SK-N-SH (cell line): ENCODE data around the gene RNF168. TPM values are rescaled to one million over a fixed set of nuclear protein-coding genes. Genes with fewer than 3 reads are reported as not detected.

Experiments used
- CTCF ChIA-PET: fragments of 300-600, 350-600 bp; formaldehyde crosslinking; extraction: SDS; loops from one replicate; lab custom pipeline; 2021; lab: Yijun Ruan, JAX
- POLR2A ChIA-PET: fragments of 350-600 bp; sonication (Branson Sonifier 250); formaldehyde crosslinking; extraction: SDS; loops from one replicate; lab custom pipeline; 2020; ENCODE audit warnings: antibody characterized with exemption, inconsistent platforms; lab: Yijun Ruan, JAX
- DNase-seq: peaks from one replicate; pipeline ENCODE4 v3.0.0; 2012
- H2AFZ ChIP-seq: fragments of 200-600 bp; sonication (generic); 2 replicates; pipeline ENCODE4 v1.8.1; 2016; ENCODE audit warnings: antibody characterized with exemption, mild to moderate bottlenecking, low read depth
- H3F3A ChIP-seq: fragments of 200-600 bp; sonication (generic); replicated peaks from 2 replicates; pipeline ENCODE3; 2016; ENCODE audit warnings: antibody characterized with exemption, mild to moderate bottlenecking; ENCODE audit not compliant: insufficient read depth
- H3K27ac ChIP-seq, 2 experiments: fragments of 200-500 bp in 1 of 2; fragments of 200-600 bp in 1 of 2; sonication (Bioruptor generic) in 1 of 2; sonication (generic), shearing (Covaris generic) in 1 of 2; 2 replicates each; pipeline versions ENCODE4 v1.5.1 to v1.6.1; 2014 to 2016; ENCODE audit warnings: low read depth in 2 of 2, inconsistent platforms in 1 of 2, low read length in 1 of 2, mild to moderate bottlenecking in 1 of 2, mixed read lengths in 1 of 2
- H3K27me3 ChIP-seq: fragments of 200-600 bp; sonication (generic), shearing (Covaris generic); 2 replicates; pipeline ENCODE4 v1.6.1; 2016; ENCODE audit warnings: mixed run types; ENCODE audit not compliant: insufficient read depth
- H3K36me3 ChIP-seq, 2 experiments: fragments of 200-500 bp in 1 of 2; fragments of 200-600 bp in 1 of 2; sonication (Bioruptor generic) in 1 of 2; sonication (generic) in 1 of 2; replicated peaks in 1 of 2; 2 replicates each; pipeline versions ENCODE3 to v1.5.1; 2014 to 2016; ENCODE audit warnings: low read length in 1 of 2, mild to moderate bottlenecking in 1 of 2; ENCODE audit not compliant: insufficient read depth in 2 of 2, control insufficient read depth in 1 of 2
- H3K4me1 ChIP-seq, 2 experiments: fragments of 200-500 bp in 1 of 2; fragments of 200-600 bp in 1 of 2; sonication (Bioruptor generic) in 1 of 2; sonication (generic), shearing (Covaris generic) in 1 of 2; 2 replicates each; pipeline versions ENCODE4 v1.5.1 to v1.6.1; 2014 to 2016; ENCODE audit warnings: low read depth in 1 of 2, low read length in 1 of 2, mixed run types in 1 of 2; ENCODE audit not compliant: insufficient read depth in 2 of 2, control insufficient read depth in 1 of 2
- H3K4me2 ChIP-seq: fragments of 200-600 bp; sonication (generic), shearing (Covaris generic); 2 replicates; pipeline ENCODE4 v1.6.1; 2017; ENCODE audit warnings: mixed run types
- H3K4me3 ChIP-seq, 2 experiments: fragments of 200-500 bp in 1 of 2; fragments of 200-600 bp in 1 of 2; sonication (Bioruptor generic) in 1 of 2; sonication (generic), shearing (Covaris generic) in 1 of 2; 2 replicates each; pipeline versions ENCODE4 v1.5.1 to v1.8.1; 2014 to 2016; ENCODE audit warnings: low read depth in 2 of 2, inconsistent platforms in 1 of 2, low read length in 1 of 2, mild to moderate bottlenecking in 1 of 2, mixed read lengths in 1 of 2, moderate library complexity in 1 of 2
- H3K79me2 ChIP-seq: fragments of 200-600 bp; sonication (generic); 2 replicates; pipeline ENCODE4 v1.8.1; 2017; ENCODE audit warnings: mild to moderate bottlenecking; ENCODE audit not compliant: insufficient read depth
- H3K9ac ChIP-seq: fragments of 200-600 bp; sonication (generic); 2 replicates; pipeline ENCODE4 v1.6.1; 2017; ENCODE audit warnings: mixed run types
- H3K9me2 ChIP-seq: fragments of 200-600 bp; sonication (generic); 2 replicates; pipeline ENCODE4 v1.6.1; 2017; ENCODE audit warnings: mixed run types
- H3K9me3 ChIP-seq: fragments of 200-600 bp; sonication (generic); 2 replicates; pipeline ENCODE4 v1.6.1; 2017; ENCODE audit warnings: mixed run types, mild to moderate bottlenecking, moderate library complexity
- H4K20me1 ChIP-seq: fragments of 200-600 bp; sonication (generic); 2 replicates; pipeline ENCODE4 v1.6.1; 2017; ENCODE audit warnings: mild to moderate bottlenecking, mixed run types; ENCODE audit not compliant: insufficient read depth
- CHD2 ChIP-seq: fragments of 150-350 bp; IDR thresholded peaks from 2 replicates; pipeline ENCODE4 v1.6.1; 2018; ENCODE audit warnings: low read length; ENCODE audit not compliant: partially characterized antibody
- EP300 ChIP-seq, 2 experiments: IDR thresholded peaks; 2 replicates each; pipeline versions ENCODE4 v1.4.0 to v1.6.1; 2012; ENCODE audit warnings: borderline replicate concordance in 1 of 2, low read depth in 1 of 2, low read length in 1 of 2
- EZH2phosphoT487 ChIP-seq: fragments of 200-600 bp; sonication (generic); IDR thresholded peaks from 2 replicates; pipeline ENCODE4 v1.6.1; 2017; ENCODE audit warnings: low read depth, mixed run types, mild to moderate bottlenecking, antibody characterized with exemption, moderate library complexity, borderline replicate concordance
- FOXJ3 ChIP-seq: sonication (generic); formaldehyde crosslinking; IDR thresholded peaks from 2 replicates; pipeline ENCODE4 v1.5.1; 2020; ENCODE audit warnings: mild to moderate bottlenecking, missing genetic modification reagents
- GATA2 ChIP-seq: sonication (generic); formaldehyde crosslinking; IDR thresholded peaks from 2 replicates; pipeline ENCODE4 v1.5.0; 2020; ENCODE audit warnings: mild to moderate bottlenecking, missing genetic modification reagents
- JUND ChIP-seq: IDR thresholded peaks from 2 replicates; pipeline ENCODE4 v1.4.0; 2012
- MEF2A ChIP-seq: IDR thresholded peaks from 2 replicates; pipeline ENCODE4 v1.4.0; 2012; ENCODE audit warnings: low read depth, borderline replicate concordance
- NFIC ChIP-seq: IDR thresholded peaks from 2 replicates; pipeline ENCODE4 v1.4.0; 2012; ENCODE audit warnings: borderline replicate concordance
- NRF1 ChIP-seq: IDR thresholded peaks from 2 replicates; pipeline ENCODE4 v1.6.1; 2012; ENCODE audit warnings: low read depth, mild to moderate bottlenecking, low read length
- POLR2AphosphoS5 ChIP-seq: IDR thresholded peaks from 2 replicates; pipeline ENCODE4 v1.6.1; 2012; ENCODE audit warnings: low read depth, low read length
- RCOR1 ChIP-seq: fragments of 150-350 bp; IDR thresholded peaks from 2 replicates; pipeline ENCODE4 v1.6.1; 2017; ENCODE audit warnings: antibody characterized with exemption, low read length
- RFX5 ChIP-seq: IDR thresholded peaks from 2 replicates; pipeline ENCODE4 v1.6.1; 2012; ENCODE audit warnings: mild to moderate bottlenecking, improper control_type of control experiment, low read length
- RXRA ChIP-seq: IDR thresholded peaks from 2 replicates; pipeline ENCODE4 v1.4.0; 2012; ENCODE audit warnings: low read depth, mild to moderate bottlenecking, borderline replicate concordance
- SIN3A ChIP-seq: IDR thresholded peaks from 2 replicates; pipeline ENCODE4 v1.6.1; 2012; ENCODE audit warnings: low read depth, mild to moderate bottlenecking, low read length, moderate library complexity, borderline replicate concordance
- SMC3 ChIP-seq: IDR thresholded peaks from 2 replicates; pipeline ENCODE4 v1.6.1; 2012; ENCODE audit warnings: low read depth, low read length, improper control_type of control experiment
- TCF12 ChIP-seq: IDR thresholded peaks from 2 replicates; pipeline ENCODE4 v1.4.0; 2012
- YY1 ChIP-seq: IDR thresholded peaks from 2 replicates; pipeline ENCODE4 v1.4.0; 2012; ENCODE audit warnings: low read depth, mild to moderate bottlenecking
- WGBS: methylation state at CpG from one replicate; pipeline ENCODE4 v1.1.6; 2017; ENCODE audit warnings: low lambda C conversion rate; 5-methylcytosine and 5-hydroxymethylcytosine counted together
- polyA plus RNA-seq, 3 experiments: library from polyadenylated mRNA; depleted of rRNA; stranded (reverse); fragments of >200 nt; gene quantifications; 2 replicates each; pipeline ENCODE4 v1.2.3, GENCODE V29; 2012
- TF ChIP-seq, protein P1 (sequence below): fragments of 150-350 bp; IDR thresholded peaks from 2 replicates; pipeline ENCODE4 v1.6.1; 2017; ENCODE audit warnings: antibody characterized with exemption, low read length, low read depth, borderline replicate concordance
- TF ChIP-seq, protein P2 (sequence below): IDR thresholded peaks from 2 replicates; pipeline ENCODE4 v1.4.0; 2012; ENCODE audit warnings: low read depth, borderline replicate concordance
- TF ChIP-seq, protein P3 (sequence below): IDR thresholded peaks from 2 replicates; pipeline ENCODE4 v1.4.0; 2012; ENCODE audit warnings: low read depth
- TF ChIP-seq, protein P4 (sequence below): fragments of 200-600 bp; sonication (generic); IDR thresholded peaks from 2 replicates; pipeline ENCODE4 v1.6.1; 2017; ENCODE audit warnings: antibody characterized with exemption, mild to moderate bottlenecking, moderate library complexity
- TF ChIP-seq, protein P5 (sequence below): fragments of 150-350 bp; IDR thresholded peaks from 2 replicates; pipeline ENCODE4 v1.6.1; 2016; ENCODE audit warnings: mild to moderate bottlenecking, low read depth, low read length
- TF ChIP-seq, protein P6 (sequence below): IDR thresholded peaks from 2 replicates; pipeline ENCODE4; 2012
- TF ChIP-seq, protein P7 (sequence below): IDR thresholded peaks from 2 replicates; pipeline ENCODE4 v1.6.1; 2012; ENCODE audit warnings: mild to moderate bottlenecking, low read depth, low read length, moderate library complexity

The RNF168 gene
- polyA plus RNA-seq, 1 of the 3 experiments (the other 2 are of a cell fraction), result 1.9 TPM

DNA sequence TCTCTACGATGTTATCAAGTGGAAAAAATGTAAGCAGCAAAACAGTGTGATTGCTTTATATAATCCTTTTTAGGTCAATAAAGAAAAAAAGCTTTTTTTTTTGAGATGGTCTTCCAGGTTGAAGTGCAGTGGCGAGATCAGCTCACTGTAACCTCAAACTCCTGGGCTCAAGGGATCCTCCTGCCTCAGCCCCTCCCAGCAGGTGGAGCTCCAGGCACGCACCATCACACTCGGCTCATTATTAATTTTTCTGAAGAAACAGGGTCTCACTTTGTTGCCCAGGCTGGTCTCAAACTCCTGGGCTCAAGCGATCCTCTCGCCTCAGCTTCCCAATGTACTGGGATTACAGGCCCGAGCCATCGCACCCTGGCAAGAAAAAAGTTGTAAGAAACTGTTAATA is 17.3 kb downstream of the RNF168 start:
- CTCF ChIA-PET, result interaction anchor here (0.9 to 1.0 kb wide), 3 partner anchors 9 to 46 kb away, joined by 3 to 5 read pairs (median 3); no protein-coding TSS in a partner anchor
- H3K36me3 ChIP-seq, result peaks cover 44 to 58% of the 10 kb centered on the region in 2 experiments
- H3K27me3 ChIP-seq, result no peaks in the 10 kb centered on the region
- no peak overlapping the region for H3K4me2 ChIP-seq
- peaks cover 68% of the 10 kb centered on the region for H3K79me2 ChIP-seq
- H3K9me2 ChIP-seq, result no peaks in the 10 kb centered on the region
- no peak overlapping the region for H2AFZ ChIP-seq
- no peak overlapping the region for H3K4me3 ChIP-seq
- no peak for DNase-seq
- H3K9me3 ChIP-seq, result no peaks in the 10 kb centered on the region
- POLR2A ChIA-PET, result no interaction called here
- 91% methylated on average over 8 of the region's 8 CpGs for WGBS
- no peak overlapping the region for H3K9ac ChIP-seq
- no peaks in the 10 kb centered on the region for H3F3A ChIP-seq
- no peak overlapping the region for H3K27ac ChIP-seq
- H3K4me1 ChIP-seq, result no peaks in the 10 kb centered on the region
- H4K20me1 ChIP-seq, result peaks cover 16% of the 10 kb centered on the region; the same call in 1 of the 2 replicates
- TF ChIP-seq, protein P1, sequence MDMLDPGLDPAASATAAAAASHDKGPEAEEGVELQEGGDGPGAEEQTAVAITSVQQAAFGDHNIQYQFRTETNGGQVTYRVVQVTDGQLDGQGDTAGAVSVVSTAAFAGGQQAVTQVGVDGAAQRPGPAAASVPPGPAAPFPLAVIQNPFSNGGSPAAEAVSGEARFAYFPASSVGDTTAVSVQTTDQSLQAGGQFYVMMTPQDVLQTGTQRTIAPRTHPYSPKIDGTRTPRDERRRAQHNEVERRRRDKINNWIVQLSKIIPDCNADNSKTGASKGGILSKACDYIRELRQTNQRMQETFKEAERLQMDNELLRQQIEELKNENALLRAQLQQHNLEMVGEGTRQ, result no peak
- TF ChIP-seq TCF12 (no peak), EP300 (IDR thresholded peaks at IDR 0.05; ENCODE audit: borderline replicate concordance in 1 of 2, low read depth in 1 of 2, low read length in 1 of 2) (no peak), POLR2AphosphoS5 (no peak), SMC3 (peak; percentile 18; the same call in 1 of the 2 replicates), MEF2A (no peak), GATA2 (no peak), RXRA (no peak), NFIC (no peak), CHD2 (no peak), RFX5 (no peak), EZH2phosphoT487 (no peak), FOXJ3 (no peak), JUND (no peak), YY1 (no peak), SIN3A (no peak), NRF1 (no peak), RCOR1 (no peak)
- TF ChIP-seq, protein P2, sequence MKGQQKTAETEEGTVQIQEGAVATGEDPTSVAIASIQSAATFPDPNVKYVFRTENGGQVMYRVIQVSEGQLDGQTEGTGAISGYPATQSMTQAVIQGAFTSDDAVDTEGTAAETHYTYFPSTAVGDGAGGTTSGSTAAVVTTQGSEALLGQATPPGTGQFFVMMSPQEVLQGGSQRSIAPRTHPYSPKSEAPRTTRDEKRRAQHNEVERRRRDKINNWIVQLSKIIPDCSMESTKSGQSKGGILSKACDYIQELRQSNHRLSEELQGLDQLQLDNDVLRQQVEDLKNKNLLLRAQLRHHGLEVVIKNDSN, result no peak
- TF ChIP-seq, protein P3, sequence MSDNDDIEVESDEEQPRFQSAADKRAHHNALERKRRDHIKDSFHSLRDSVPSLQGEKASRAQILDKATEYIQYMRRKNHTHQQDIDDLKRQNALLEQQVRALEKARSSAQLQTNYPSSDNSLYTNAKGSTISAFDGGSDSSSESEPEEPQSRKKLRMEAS, result no peak
- TF ChIP-seq, protein P4, sequence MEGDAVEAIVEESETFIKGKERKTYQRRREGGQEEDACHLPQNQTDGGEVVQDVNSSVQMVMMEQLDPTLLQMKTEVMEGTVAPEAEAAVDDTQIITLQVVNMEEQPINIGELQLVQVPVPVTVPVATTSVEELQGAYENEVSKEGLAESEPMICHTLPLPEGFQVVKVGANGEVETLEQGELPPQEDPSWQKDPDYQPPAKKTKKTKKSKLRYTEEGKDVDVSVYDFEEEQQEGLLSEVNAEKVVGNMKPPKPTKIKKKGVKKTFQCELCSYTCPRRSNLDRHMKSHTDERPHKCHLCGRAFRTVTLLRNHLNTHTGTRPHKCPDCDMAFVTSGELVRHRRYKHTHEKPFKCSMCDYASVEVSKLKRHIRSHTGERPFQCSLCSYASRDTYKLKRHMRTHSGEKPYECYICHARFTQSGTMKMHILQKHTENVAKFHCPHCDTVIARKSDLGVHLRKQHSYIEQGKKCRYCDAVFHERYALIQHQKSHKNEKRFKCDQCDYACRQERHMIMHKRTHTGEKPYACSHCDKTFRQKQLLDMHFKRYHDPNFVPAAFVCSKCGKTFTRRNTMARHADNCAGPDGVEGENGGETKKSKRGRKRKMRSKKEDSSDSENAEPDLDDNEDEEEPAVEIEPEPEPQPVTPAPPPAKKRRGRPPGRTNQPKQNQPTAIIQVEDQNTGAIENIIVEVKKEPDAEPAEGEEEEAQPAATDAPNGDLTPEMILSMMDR, result peak; percentile 44
- TF ChIP-seq, protein P5, sequence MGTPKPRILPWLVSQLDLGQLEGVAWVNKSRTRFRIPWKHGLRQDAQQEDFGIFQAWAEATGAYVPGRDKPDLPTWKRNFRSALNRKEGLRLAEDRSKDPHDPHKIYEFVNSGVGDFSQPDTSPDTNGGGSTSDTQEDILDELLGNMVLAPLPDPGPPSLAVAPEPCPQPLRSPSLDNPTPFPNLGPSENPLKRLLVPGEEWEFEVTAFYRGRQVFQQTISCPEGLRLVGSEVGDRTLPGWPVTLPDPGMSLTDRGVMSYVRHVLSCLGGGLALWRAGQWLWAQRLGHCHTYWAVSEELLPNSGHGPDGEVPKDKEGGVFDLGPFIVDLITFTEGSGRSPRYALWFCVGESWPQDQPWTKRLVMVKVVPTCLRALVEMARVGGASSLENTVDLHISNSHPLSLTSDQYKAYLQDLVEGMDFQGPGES, result no peak
- TF ChIP-seq, protein P6, sequence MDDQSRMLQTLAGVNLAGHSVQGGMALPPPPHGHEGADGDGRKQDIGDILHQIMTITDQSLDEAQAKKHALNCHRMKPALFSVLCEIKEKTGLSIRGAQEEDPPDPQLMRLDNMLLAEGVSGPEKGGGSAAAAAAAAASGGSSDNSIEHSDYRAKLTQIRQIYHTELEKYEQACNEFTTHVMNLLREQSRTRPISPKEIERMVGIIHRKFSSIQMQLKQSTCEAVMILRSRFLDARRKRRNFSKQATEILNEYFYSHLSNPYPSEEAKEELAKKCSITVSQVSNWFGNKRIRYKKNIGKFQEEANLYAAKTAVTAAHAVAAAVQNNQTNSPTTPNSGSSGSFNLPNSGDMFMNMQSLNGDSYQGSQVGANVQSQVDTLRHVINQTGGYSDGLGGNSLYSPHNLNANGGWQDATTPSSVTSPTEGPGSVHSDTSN, result no peak
- TF ChIP-seq, protein P7, sequence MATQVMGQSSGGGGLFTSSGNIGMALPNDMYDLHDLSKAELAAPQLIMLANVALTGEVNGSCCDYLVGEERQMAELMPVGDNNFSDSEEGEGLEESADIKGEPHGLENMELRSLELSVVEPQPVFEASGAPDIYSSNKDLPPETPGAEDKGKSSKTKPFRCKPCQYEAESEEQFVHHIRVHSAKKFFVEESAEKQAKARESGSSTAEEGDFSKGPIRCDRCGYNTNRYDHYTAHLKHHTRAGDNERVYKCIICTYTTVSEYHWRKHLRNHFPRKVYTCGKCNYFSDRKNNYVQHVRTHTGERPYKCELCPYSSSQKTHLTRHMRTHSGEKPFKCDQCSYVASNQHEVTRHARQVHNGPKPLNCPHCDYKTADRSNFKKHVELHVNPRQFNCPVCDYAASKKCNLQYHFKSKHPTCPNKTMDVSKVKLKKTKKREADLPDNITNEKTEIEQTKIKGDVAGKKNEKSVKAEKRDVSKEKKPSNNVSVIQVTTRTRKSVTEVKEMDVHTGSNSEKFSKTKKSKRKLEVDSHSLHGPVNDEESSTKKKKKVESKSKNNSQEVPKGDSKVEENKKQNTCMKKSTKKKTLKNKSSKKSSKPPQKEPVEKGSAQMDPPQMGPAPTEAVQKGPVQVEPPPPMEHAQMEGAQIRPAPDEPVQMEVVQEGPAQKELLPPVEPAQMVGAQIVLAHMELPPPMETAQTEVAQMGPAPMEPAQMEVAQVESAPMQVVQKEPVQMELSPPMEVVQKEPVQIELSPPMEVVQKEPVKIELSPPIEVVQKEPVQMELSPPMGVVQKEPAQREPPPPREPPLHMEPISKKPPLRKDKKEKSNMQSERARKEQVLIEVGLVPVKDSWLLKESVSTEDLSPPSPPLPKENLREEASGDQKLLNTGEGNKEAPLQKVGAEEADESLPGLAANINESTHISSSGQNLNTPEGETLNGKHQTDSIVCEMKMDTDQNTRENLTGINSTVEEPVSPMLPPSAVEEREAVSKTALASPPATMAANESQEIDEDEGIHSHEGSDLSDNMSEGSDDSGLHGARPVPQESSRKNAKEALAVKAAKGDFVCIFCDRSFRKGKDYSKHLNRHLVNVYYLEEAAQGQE, result no peak
